HG03045 (cell line): ENCODE data around the gene ASTN2.

ENCODE experiments used
- ATAC-seq: cut with Tn5 transposase; IDR thresholded peaks from one replicate; pipeline ENCODE4 v1.9.1; 2021; ENCODE audit warnings: mild to moderate bottlenecking, moderate library complexity; ENCODE audit not compliant: unreplicated experiment

ASTN2 gene

GRCh38 chr9:116550696-116551436 lies 864.0 kb downstream of the ASTN2 start:
- ATAC-seq, result no peak

DNA sequence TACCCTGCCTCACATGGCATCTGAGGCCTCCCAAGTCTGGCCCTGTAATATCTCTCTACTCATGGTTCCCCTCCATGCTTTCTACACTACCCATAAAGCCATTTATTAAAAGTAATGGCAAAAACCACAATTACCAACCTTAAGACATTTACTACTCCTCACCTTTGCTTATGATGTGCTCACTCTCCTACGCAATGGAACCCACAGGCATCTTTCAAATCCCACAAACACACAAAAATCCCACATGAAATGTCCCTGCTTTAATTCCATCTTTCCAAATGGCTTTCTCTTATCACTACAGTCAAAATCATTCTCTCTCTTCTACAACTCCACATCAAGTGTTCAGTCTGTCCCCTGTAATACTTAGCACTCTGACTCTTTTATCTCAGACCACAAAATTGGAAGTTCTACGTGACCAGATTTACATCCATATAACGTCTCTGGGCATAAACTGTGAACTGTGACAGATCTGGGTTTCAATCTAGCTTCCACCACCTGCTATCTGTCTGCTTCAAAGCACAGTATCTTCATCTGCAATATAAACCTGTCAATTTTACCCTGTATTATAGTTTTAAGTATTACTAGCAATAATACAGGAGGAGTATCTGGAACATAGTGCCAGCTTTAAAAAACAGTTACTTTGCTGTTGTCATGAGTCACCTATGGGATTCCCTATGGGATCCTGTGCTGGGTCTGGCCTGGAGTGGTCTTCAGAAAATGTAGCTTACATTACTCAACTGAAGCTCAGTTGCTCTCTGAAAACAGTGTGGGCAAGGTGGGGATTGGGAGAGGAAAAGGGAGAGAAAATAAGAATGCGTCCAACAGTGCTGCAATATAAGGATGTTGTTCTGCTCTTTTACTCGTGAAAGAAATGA lies 864.8 kb downstream of the ASTN2 start:
- no peak for ATAC-seq

DNA sequence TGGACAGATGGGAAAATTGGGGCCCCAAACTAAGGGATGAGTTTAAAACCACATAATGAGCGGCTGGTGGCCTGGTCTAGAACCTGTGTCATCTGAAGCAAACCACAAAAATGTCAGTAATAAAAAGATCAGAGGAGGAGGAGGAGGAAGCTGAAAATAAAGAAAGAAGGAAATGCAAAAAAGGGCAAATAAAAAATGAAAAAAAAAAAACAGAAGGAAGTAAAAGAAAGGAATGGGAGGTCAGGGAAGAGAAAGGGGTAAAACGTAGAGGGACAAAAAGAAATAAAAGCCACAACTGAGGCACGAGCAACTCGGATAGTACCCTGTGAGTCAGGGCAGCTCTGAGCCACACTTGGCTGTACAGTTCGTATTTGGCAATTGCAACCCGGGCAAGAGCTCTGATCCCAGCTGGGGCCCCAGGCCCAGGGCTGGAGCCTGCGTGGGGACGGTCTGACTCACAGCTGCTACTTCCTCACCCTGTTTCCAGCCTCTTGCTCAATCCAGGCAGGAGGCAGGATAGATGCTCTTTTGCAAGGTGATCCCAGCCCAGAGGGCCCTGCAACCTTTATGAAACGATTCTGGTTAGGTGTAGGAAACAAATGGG lies 865.7 kb downstream of the ASTN2 start:
- ATAC-seq, result no peak

DNA sequence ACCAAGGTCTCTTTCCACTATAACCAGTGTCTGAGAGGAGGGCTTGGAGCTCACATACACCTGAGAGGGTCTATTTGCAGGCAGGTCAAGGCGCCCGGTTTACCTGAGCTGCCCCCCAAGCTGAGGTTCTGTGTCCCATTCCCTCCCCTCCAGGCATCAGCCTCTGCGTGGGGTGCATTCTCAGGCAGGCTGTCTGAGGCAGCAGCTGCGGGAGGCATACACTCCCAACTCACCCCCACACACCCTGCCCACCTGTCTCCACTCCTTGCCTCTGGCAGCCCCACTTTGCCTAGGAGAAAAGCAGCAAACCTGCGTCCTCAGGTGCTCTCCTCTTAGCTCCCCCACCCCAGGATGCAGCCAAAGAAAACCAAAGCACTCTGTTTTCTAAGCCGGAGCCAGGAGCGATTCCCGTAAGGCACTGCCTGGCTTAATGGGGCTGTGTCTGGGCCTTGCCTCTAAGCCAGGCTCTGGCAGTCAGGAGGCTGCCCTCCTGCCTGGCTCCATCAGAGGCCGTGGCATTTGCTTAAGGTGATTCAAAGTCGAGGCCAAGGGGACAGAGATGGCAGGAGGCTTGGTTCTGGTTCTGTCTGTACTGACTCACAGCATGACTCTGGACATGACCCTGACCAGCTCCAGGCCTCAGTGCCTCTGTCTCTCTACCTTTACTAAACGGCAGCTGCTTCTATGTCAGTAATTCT lies 867.0 kb downstream of the ASTN2 start:
- ATAC-seq, result no peak

GRCh38 chr9:116546711-116547581 lies 867.9 kb downstream of the ASTN2 start:
- no peak for ATAC-seq

- ATAC-seq, result no peak
These were observed 870.0 kb downstream of the ASTN2 start for GRCh38 chr9:116544896-116545295.

- ATAC-seq, result no peak
These were observed 871.0 kb downstream of the ASTN2 start for GRCh38 chr9:116543731-116544400.

DNA sequence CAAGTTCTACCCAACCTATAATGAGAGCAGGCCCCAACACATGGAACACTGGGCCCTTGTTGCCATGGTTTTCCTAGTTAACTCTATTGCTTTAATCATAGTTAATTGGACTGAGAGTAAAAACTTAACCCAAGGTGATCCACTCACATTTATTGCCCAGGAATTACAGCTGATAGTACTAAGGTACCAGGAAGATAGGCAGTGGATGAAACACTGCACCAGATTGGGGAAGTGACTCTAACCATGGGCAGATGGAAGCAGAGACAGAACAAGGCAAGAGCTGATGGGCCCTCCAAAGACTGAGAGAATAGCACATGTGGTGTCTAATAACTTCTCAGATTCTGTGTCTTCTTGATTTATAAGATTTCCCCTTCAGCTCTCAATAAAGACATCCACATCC lies 873.5 kb downstream of the ASTN2 start:
- no peak for ATAC-seq

DNA sequence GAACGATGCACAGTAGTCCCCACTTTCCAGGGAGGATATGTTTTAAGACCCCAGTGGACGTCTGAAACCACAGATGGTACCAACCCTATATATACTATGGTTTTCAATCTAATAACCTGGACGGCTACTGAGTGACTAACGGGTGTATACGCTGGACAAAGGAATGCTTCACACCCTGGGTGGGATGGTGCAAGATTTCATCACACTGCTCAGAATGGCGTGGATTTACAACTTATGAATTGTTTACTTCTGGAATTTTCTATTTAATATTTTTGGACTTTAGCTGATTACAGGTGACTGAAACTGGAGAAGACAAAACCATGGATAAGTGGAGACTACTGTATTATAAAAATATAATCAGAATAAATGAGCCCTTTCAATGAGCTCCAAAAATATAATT lies 875.3 kb downstream of the ASTN2 start:
- ATAC-seq, result no peak

- no peak for ATAC-seq
These were observed 889.2 kb downstream of the ASTN2 start for GRCh38 chr9:116525611-116526010.

- no peak for ATAC-seq
These were observed 889.9 kb downstream of the ASTN2 start for GRCh38 chr9:116524778-116525470.

GRCh38 chr9:116520218-116520617 lies 894.6 kb downstream of the ASTN2 start:
- ATAC-seq, result no peak

DNA sequence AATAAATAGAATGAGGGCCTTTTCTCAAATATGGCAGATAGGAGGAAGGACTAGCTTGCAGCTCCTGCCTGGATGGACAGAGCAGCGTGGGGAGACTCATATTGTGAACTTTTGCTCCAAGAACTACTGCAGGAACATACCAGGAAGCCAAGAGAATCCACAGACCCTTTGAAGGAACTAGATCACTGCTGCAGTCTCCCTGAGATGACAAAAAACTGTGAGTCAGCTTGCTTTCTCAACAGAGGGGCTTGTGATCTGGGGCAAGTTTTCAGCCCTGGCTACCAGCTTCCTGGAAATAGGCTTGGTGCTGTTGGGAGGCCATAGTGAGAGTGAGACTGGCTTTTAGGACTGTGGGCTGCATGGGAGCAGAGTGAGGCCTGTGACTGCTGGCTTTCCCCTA lies 898.4 kb downstream of the ASTN2 start:
- ATAC-seq, result no peak

DNA sequence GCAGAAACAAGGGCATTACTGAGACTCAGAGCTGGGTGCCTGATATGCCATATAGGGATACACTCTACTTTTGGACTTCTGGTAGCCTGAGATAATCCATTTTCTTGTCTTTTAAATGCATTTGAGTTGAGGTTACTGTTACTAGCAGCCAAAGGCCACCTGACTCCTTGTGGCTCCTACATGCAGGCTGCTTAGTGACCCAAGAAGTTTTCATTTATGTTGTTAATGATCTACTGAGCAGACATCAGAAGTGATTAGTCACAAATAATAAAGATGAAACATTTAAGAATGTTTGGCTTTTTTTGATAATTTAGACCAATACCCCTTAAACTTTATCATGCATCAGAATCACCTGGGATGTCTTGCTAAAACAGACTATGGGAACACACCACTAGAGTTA lies 899.3 kb downstream of the ASTN2 start:
- no peak for ATAC-seq

GRCh38 chr9:116506685-116507084 lies 908.2 kb downstream of the ASTN2 start:
- no peak for ATAC-seq

DNA sequence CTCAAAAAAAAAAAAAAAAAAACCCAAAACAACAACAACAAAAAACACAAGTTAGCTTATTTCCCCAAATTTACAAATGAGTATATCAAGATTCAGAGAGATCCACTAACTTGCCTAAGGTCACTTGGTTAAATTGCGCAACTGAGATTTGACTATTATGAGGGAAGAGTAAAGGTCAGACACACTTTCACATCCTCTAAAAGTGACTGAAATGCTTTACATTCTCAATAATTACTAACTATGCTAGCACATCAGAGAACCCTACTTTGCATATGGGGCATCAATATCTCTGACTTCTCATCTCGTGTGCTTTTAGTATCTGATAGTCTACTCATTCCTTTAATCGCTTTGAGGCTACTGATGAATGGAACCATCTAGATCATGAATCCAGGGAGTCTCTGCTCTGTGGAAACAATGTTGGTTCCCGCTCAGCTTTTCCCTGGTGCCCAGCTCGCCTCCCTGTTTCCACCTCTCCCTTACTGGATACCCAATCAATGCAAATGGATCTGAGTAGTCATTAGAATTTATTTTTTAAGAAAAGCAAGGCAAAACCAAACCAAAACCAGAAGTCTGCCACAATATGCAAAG lies 909.9 kb downstream of the ASTN2 start:
- ATAC-seq, result peak; percentile 83

- ATAC-seq, result no peak
These were observed 910.8 kb downstream of the ASTN2 start for GRCh38 chr9:116504081-116504480.

DNA sequence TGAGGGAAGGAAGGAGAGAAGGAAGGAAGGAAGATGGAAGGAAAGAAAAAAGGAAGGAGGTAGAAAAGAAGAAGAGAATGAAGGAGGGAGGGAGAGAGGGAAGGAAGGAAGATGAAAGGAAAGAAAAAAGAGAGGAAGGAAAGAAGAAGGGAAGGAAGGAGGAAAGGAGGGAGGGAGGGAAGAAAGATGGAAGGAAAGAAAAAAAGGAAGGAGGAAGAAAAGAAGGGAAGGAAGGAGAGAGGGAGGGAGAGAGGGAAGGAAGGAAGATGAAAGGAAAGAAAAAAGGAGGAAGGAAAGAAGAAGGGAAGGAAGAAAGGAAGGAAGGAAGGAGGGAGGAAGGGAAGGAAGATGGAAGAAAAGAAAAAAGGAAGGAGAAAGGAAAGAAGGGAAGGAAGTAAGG lies 912.1 kb downstream of the ASTN2 start:
- no peak for ATAC-seq

DNA sequence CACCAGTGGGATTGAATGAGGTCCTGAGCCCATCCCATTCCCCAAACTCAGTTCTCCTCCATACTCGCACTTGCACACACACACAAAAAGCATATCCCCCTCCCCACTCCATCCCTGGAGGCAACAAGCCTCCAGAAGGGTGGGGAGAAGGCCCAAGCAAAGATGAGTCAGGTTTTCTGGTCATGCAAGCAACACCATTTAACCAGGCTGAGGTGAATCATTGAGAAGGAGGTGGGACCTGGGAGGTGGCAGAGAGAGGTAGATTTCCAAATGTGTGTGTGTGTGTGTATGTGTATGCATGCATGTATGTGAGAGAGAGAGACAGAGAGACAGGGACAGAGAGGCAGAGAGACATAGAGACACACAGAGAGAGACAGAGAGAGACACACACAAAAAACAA lies 913.0 kb downstream of the ASTN2 start:
- no peak for ATAC-seq
